SK-N-SH (cell line): ENCODE results near the gene SCGN.

Experiments used
- CTCF ChIP-seq: fragments of 200-600 bp; sonication (generic); IDR thresholded peaks from 2 replicates; pipeline ENCODE4 v1.6.1; 2017; ENCODE audit warnings: antibody characterized with exemption, mild to moderate bottlenecking, moderate library complexity
- FOXM1 ChIP-seq: IDR thresholded peaks from 2 replicates; pipeline ENCODE4 v1.4.0; 2012; ENCODE audit warnings: low read depth, mild to moderate bottlenecking
- JUND ChIP-seq: IDR thresholded peaks from 2 replicates; pipeline ENCODE4 v1.4.0; 2012
- MXI1 ChIP-seq: IDR thresholded peaks from 2 replicates; pipeline ENCODE4 v1.6.1; 2012; ENCODE audit warnings: mild to moderate bottlenecking, low read depth, low read length, improper control_type of control experiment
- RFX5 ChIP-seq: IDR thresholded peaks from 2 replicates; pipeline ENCODE4 v1.6.1; 2012; ENCODE audit warnings: mild to moderate bottlenecking, improper control_type of control experiment, low read length
- TF ChIP-seq, protein P1 (sequence below): IDR thresholded peaks from 2 replicates; pipeline ENCODE4 v1.4.0; 2012; ENCODE audit warnings: low read depth, borderline replicate concordance

- TF ChIP-seq CTCF (no peak), FOXM1 (no peak), JUND (no peak), RFX5 (no peak), MXI1 (no peak)
- TF ChIP-seq, protein P1, sequence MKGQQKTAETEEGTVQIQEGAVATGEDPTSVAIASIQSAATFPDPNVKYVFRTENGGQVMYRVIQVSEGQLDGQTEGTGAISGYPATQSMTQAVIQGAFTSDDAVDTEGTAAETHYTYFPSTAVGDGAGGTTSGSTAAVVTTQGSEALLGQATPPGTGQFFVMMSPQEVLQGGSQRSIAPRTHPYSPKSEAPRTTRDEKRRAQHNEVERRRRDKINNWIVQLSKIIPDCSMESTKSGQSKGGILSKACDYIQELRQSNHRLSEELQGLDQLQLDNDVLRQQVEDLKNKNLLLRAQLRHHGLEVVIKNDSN = no peak
Measured at GRCh38 chr6:25681848-25682247, 29.8 kb downstream of the SCGN start.
